ENCODE data around the gene MIOS. TPM values are rescaled to one million over a fixed set of nuclear protein-coding genes. Genes with fewer than 3 reads are reported as not detected.

The MIOS gene
- total and polyA plus RNA-seq, 9 of the 15 experiments (the other 6 are each of a cell fraction or from before 2014, with no cell fraction given): 7.8 to 47.8 (median 30.6) TPM

DNA sequence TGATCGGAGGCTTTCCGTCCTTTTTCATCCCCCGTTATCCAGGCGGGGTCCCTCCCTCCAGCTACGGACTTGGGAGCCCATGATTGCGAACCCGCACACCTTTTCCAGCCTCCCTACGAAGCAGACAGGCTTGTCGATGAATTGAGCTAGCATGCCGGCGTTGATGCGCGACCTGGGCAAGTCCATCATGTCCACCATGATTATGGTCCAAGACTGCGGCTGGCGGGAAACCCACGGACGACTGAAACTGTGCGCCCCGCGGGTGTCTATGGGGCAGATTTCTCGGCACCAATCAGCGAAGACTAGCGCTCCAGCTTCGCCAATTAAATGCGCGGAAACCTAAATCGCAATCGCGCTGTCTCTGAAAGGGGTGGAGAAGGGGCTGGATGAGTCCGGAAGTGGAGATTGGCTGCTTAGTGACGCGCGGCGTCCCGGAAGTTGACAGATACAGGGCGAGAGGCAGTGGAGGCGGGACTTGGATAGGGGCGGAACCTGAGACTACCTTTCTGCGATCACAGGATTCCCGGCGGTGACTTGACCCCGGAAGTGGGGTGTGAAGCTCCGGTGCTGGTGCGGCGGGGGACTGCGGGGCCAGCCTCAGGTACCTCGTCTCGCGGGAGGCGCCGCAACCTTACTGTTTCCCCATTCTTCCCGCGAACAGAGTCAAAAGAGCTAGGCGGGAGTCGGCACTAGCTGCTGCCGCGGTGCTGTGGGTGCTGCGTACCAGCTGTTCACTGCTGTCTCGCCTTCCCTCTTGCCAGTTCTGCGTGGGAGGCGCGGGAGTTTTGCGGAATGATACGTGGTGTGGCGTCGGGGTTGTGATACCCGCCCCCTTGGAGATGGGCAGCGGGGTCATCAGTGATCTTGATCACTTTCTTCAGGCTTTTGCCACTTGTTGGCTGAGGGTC lies 73.8 kb downstream of the MIOS start, which contains the start of gene UMAD1 (continued):
- 0 out of 2 replicates have a peak, but pooled peaks have one; percentile 44 for TF ChIP-seq DMBX1 (CRISPR knock-in tag; IDR thresholded peaks at IDR 0.05; ENCODE audit: borderline replicate concordance)
- TF ChIP-seq, protein P1, sequence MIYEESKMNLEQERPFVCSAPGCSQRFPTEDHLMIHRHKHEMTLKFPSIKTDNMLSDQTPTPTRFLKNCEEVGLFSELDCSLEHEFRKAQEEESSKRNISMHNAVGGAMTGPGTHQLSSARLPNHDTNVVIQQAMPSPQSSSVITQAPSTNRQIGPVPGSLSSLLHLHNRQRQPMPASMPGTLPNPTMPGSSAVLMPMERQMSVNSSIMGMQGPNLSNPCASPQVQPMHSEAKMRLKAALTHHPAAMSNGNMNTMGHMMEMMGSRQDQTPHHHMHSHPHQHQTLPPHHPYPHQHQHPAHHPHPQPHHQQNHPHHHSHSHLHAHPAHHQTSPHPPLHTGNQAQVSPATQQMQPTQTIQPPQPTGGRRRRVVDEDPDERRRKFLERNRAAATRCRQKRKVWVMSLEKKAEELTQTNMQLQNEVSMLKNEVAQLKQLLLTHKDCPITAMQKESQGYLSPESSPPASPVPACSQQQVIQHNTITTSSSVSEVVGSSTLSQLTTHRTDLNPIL (CRISPR knock-in tag; IDR thresholded peaks at IDR 0.05): no peak
- TF ChIP-seq FOXK2 (conservative IDR thresholded peaks at IDR 0.05 in 1 of 2, IDR thresholded peaks at IDR 0.05 in 1 of 2; ENCODE audit: low read depth in 2 of 2): peak; percentile 95 to 98
- no peak for TF ChIP-seq ZNF785 (CRISPR knock-in tag; IDR thresholded peaks at IDR 0.05)
- TF ChIP-seq SIRT6 (IDR thresholded peaks at IDR 0.05; ENCODE audit: low read depth, low read length): no peak
- TF ChIP-seq POLR2AphosphoS2 (IDR thresholded peaks at IDR 0.05; ENCODE audit: low read length): no peak
- TF ChIP-seq ZFPM2 (CRISPR knock-in tag; IDR thresholded peaks at IDR 0.05): no peak
- peak in 1 of 2 experiments; percentile 21; a peak in 2 of 4 replicates for TF ChIP-seq TBL1XR1 (IDR thresholded peaks at IDR 0.05; ENCODE audit: low read length in 2 of 2)
- TF ChIP-seq, protein P2, sequence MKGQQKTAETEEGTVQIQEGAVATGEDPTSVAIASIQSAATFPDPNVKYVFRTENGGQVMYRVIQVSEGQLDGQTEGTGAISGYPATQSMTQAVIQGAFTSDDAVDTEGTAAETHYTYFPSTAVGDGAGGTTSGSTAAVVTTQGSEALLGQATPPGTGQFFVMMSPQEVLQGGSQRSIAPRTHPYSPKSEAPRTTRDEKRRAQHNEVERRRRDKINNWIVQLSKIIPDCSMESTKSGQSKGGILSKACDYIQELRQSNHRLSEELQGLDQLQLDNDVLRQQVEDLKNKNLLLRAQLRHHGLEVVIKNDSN (CRISPR knock-in tag; IDR thresholded peaks at IDR 0.05): peak; percentile 16; the same call in 1 of the 2 replicates
- TF ChIP-seq SP2 (IDR thresholded peaks at IDR 0.05; ENCODE audit: extremely low read depth, low read depth, low read length, poor library complexity, severe bottlenecking): peak; percentile 25
- no peak for TF ChIP-seq ZNF707 (CRISPR knock-in tag; conservative IDR thresholded peaks at IDR 0.05)
- no peak for TF ChIP-seq SRSF7 (optimal IDR thresholded peaks at IDR 0.05; ENCODE audit: low read depth, low read length)
- TF ChIP-seq TRIM28 (IDR thresholded peaks at IDR 0.05): 0 out of 2 replicates have a peak, but pooled peaks have one; percentile 57
- TF ChIP-seq CBFB (CRISPR knock-in tag; IDR thresholded peaks at IDR 0.05): peak; percentile 77; the same call in 1 of the 2 replicates
- no peak for TF ChIP-seq SREBF2 (CRISPR knock-in tag; IDR thresholded peaks at IDR 0.05)
- TF ChIP-seq, protein P3, sequence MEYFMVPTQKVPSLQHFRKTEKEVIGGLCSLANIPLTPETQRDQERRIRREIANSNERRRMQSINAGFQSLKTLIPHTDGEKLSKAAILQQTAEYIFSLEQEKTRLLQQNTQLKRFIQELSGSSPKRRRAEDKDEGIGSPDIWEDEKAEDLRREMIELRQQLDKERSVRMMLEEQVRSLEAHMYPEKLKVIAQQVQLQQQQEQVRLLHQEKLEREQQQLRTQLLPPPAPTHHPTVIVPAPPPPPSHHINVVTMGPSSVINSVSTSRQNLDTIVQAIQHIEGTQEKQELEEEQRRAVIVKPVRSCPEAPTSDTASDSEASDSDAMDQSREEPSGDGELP (CRISPR knock-in tag; IDR thresholded peaks at IDR 0.05; ENCODE audit: borderline replicate concordance): peak; percentile 98
- TF ChIP-seq, protein P4, sequence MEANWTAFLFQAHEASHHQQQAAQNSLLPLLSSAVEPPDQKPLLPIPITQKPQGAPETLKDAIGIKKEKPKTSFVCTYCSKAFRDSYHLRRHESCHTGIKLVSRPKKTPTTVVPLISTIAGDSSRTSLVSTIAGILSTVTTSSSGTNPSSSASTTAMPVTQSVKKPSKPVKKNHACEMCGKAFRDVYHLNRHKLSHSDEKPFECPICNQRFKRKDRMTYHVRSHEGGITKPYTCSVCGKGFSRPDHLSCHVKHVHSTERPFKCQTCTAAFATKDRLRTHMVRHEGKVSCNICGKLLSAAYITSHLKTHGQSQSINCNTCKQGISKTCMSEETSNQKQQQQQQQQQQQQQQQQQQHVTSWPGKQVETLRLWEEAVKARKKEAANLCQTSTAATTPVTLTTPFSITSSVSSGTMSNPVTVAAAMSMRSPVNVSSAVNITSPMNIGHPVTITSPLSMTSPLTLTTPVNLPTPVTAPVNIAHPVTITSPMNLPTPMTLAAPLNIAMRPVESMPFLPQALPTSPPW (CRISPR knock-in tag; IDR thresholded peaks at IDR 0.05): peak; percentile 77
- no peak for TF ChIP-seq FOXA1 (IDR thresholded peaks at IDR 0.05; ENCODE audit: borderline replicate concordance)
- TF ChIP-seq EZH2 (IDR thresholded peaks at IDR 0.05; ENCODE audit: borderline replicate concordance, low read depth, low read length): no peak
- peak; percentile 70 for TF ChIP-seq ELF4 (CRISPR knock-in tag; IDR thresholded peaks at IDR 0.05)
- TF ChIP-seq, protein P5, sequence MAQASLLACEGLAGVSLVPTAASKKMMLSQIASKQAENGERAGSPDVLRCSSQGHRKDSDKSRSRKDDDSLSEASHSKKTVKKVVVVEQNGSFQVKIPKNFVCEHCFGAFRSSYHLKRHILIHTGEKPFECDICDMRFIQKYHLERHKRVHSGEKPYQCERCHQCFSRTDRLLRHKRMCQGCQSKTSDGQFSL (CRISPR knock-in tag; IDR thresholded peaks at IDR 0.05): no peak
- TF ChIP-seq, protein P5 (tag; IDR thresholded peaks at IDR 0.05): no peak

All from K562 (cell line).